ENCODE data around the gene GPC6.
A peak's percentile ranks its signal among the peaks of the same experiment; 100 is the strongest.

Gene GPC6

DNA sequence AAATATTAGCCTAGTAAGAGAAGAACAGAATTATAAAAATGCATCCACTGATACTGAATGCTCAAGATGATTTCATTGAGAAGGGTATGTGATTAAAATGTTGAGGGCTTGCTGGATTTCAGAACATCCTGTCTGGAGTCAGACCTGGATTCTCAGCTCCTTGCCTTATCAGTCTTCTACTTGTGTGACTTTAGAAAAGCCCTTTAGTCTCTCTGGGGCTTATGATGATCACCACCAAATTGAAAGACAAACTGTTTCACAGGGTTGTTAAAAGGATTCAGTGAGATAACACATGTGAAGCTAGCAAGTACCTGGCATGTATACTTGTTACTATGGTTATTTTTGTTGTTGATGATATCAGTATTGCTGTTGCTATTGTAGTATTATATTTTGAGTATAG lies 118.4 kb downstream of the GPC6 start:
- peak; percentile 94 for DNase-seq
- no peak overlapping the region for H3K4me2 ChIP-seq (ENCODE audit: low read length)
- no peak overlapping the region for H3K23ac ChIP-seq (ENCODE audit: low read length)
- no peak overlapping the region for H4K8ac ChIP-seq (ENCODE audit: low read depth, low read length)
- H3K18ac ChIP-seq (ENCODE audit: low read length) = no peak overlapping the region
- no peak overlapping the region for H2AK5ac ChIP-seq (ENCODE audit: low read length)
- no peak overlapping the region for H4K5ac ChIP-seq (ENCODE audit: low read length)
- H3K36me3 ChIP-seq (ENCODE audit: control insufficient read depth, insufficient read depth, low read length) = no peaks in the 10 kb centered on the region
- no peaks in the 10 kb centered on the region for H3K27me3 ChIP-seq (ENCODE audit: insufficient read depth, low read length, poor library complexity)
- no peak overlapping the region for H2BK120ac ChIP-seq (ENCODE audit: low read depth, low read length)
- H3K27ac ChIP-seq (ENCODE audit: low read depth, low read length) = no peak overlapping the region
- no peak overlapping the region for H3K56ac ChIP-seq (ENCODE audit: low read length)
- H2BK5ac ChIP-seq (ENCODE audit: low read length) = no peak overlapping the region
- no peak overlapping the region for H3K9ac ChIP-seq (ENCODE audit: low read length)
- H2BK15ac ChIP-seq (replicated peaks; ENCODE audit: low read depth) = no peak overlapping the region
- H3K79me2 ChIP-seq (ENCODE audit: control insufficient read depth, insufficient read depth, low read length) = peaks cover 12% of the 10 kb centered on the region
- H3K4ac ChIP-seq (ENCODE audit: low read depth, low read length) = no peak overlapping the region
- peaks cover 11% of the 10 kb centered on the region for H3K4me1 ChIP-seq (ENCODE audit: control insufficient read depth, low read depth, low read length)
- no peak overlapping the region for H3K4me3 ChIP-seq (ENCODE audit: low read length)
- H3K79me1 ChIP-seq (ENCODE audit: low read length) = peaks cover 12% of the 10 kb centered on the region

DNA sequence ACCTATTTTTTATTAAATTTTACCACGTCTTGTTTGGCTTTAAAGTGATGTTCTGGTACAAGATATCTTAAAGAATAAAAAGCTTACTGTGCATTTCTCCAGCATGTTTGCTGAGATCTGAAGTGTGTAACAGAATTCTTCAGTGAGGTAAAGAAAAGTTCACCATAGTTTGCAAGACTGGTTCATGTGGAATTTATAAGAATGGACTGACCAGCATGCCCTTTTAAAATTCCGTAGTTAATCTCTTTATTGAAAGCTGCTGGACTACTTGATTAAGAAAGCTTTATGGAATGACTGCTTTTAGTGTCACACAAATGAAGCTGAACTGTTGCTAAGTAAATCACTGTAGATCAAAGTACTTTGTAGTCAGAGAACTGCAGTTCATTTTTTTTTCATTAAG lies 119.2 kb downstream of the GPC6 start:
- no peak overlapping the region for H4K8ac ChIP-seq (ENCODE audit: low read depth, low read length)
- no peaks in the 10 kb centered on the region for H3K27me3 ChIP-seq (ENCODE audit: insufficient read depth, low read length, poor library complexity)
- no peak overlapping the region for H2BK5ac ChIP-seq (ENCODE audit: low read length)
- no peak overlapping the region for H3K4me2 ChIP-seq (ENCODE audit: low read length)
- no peak overlapping the region for H3K4me3 ChIP-seq (ENCODE audit: low read length)
- H3K36me3 ChIP-seq (ENCODE audit: control insufficient read depth, insufficient read depth, low read length) = no peaks in the 10 kb centered on the region
- no peak overlapping the region for H4K5ac ChIP-seq (ENCODE audit: low read length)
- H3K18ac ChIP-seq (ENCODE audit: low read length) = no peak overlapping the region
- H3K56ac ChIP-seq (ENCODE audit: low read length) = no peak overlapping the region
- H3K4ac ChIP-seq (ENCODE audit: low read depth, low read length) = no peak overlapping the region
- H3K23ac ChIP-seq (ENCODE audit: low read length) = no peak overlapping the region
- no peak for DNase-seq
- no peak overlapping the region for H2BK120ac ChIP-seq (ENCODE audit: low read depth, low read length)
- H3K9ac ChIP-seq (ENCODE audit: low read length) = no peak overlapping the region
- H3K79me1 ChIP-seq (ENCODE audit: low read length) = peaks cover 10% of the 10 kb centered on the region
- H3K27ac ChIP-seq (ENCODE audit: low read depth, low read length) = no peak overlapping the region
- no CpG with 5 or more reads among the region's 2 CpGs for WGBS (ENCODE audit: extremely low coverage, insufficient coverage, low lambda C conversion rate)
- H3K4me1 ChIP-seq (ENCODE audit: control insufficient read depth, low read depth, low read length) = peaks cover 11% of the 10 kb centered on the region
- H2BK15ac ChIP-seq (replicated peaks; ENCODE audit: low read depth) = no peak overlapping the region
- H2AK5ac ChIP-seq (ENCODE audit: low read length) = no peak overlapping the region
- peaks cover 10% of the 10 kb centered on the region for H3K79me2 ChIP-seq (ENCODE audit: control insufficient read depth, insufficient read depth, low read length)

DNA sequence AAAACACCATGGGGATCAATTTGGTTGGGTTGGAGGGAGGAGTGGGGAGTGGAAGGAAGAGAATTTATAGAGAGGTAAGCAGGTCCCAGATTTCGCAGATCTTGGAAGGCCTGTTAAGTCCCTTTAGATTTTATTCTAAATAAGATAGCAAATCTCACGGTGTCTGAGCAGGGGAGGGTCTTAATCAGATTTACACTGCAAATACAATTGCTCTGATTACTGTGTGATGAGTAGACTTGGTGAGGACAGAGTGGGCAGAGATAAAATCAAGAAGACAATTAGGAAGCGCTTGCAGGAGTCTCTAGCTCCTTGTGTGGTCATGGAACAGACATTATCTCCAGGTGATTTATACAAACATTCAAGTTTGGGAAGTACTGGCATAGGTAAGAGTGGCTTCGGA lies 126.0 kb downstream of the GPC6 start:
- H3K36me3 ChIP-seq (ENCODE audit: control insufficient read depth, insufficient read depth, low read length) = no peaks in the 10 kb centered on the region
- peaks cover 15% of the 10 kb centered on the region for H3K79me1 ChIP-seq (ENCODE audit: low read length)
- H3K4me1 ChIP-seq (ENCODE audit: control insufficient read depth, low read depth, low read length) = peaks cover 9% of the 10 kb centered on the region
- H3K27ac ChIP-seq (ENCODE audit: low read depth, low read length) = no peak overlapping the region
- peak; percentile 83 for DNase-seq
- no peak overlapping the region for H3K56ac ChIP-seq (ENCODE audit: low read length)
- H2BK120ac ChIP-seq (ENCODE audit: low read depth, low read length) = no peak overlapping the region
- no peak overlapping the region for H3K18ac ChIP-seq (ENCODE audit: low read length)
- H2BK15ac ChIP-seq (replicated peaks; ENCODE audit: low read depth) = no peak overlapping the region
- H3K4ac ChIP-seq (ENCODE audit: low read depth, low read length) = no peak overlapping the region
- no peak overlapping the region for H4K5ac ChIP-seq (ENCODE audit: low read length)
- no peak overlapping the region for H4K8ac ChIP-seq (ENCODE audit: low read depth, low read length)
- peaks cover 14% of the 10 kb centered on the region for H3K79me2 ChIP-seq (ENCODE audit: control insufficient read depth, insufficient read depth, low read length)
- H3K4me2 ChIP-seq (ENCODE audit: low read length) = no peak overlapping the region
- H3K27me3 ChIP-seq (ENCODE audit: insufficient read depth, low read length, poor library complexity) = no peaks in the 10 kb centered on the region
- no peak overlapping the region for H2BK5ac ChIP-seq (ENCODE audit: low read length)
- WGBS (ENCODE audit: extremely low coverage, insufficient coverage, low lambda C conversion rate) = no CpG with 5 or more reads among the region's 4 CpGs
- H3K23ac ChIP-seq (ENCODE audit: low read length) = no peak overlapping the region
- no peak overlapping the region for H3K4me3 ChIP-seq (ENCODE audit: low read length)
- H2AK5ac ChIP-seq (ENCODE audit: low read length) = no peak overlapping the region
- no peak overlapping the region for H3K9ac ChIP-seq (ENCODE audit: low read length)

DNA sequence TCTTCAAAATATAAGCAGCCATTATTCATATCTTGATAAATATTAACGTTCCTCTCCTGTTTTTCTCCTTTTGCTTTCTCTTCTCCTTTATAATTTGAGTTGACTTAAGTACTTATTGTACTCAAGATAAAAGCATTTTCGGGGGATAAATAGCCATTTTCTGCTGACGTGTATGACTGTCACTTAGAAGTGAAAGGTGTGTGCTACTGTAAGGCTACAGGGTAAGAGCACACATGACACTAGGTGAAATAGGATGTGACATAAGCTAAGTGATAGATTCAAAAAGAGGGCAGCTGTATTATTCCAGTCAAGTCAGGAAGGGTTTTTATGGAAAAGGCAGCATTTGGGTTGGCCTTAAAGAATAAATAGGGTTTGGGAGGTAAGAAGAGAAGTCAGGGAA lies 128.5 kb downstream of the GPC6 start:
- peaks cover 15% of the 10 kb centered on the region for H3K79me1 ChIP-seq (ENCODE audit: low read length)
- H3K4ac ChIP-seq (ENCODE audit: low read depth, low read length) = no peak overlapping the region
- H2BK120ac ChIP-seq (ENCODE audit: low read depth, low read length) = no peak overlapping the region
- no peak overlapping the region for H2BK15ac ChIP-seq (replicated peaks; ENCODE audit: low read depth)
- H3K18ac ChIP-seq (ENCODE audit: low read length) = no peak overlapping the region
- no peak overlapping the region for H3K4me3 ChIP-seq (ENCODE audit: low read length)
- peaks cover 9% of the 10 kb centered on the region for H3K4me1 ChIP-seq (ENCODE audit: control insufficient read depth, low read depth, low read length)
- no peak overlapping the region for H2AK5ac ChIP-seq (ENCODE audit: low read length)
- H3K36me3 ChIP-seq (ENCODE audit: control insufficient read depth, insufficient read depth, low read length) = no peaks in the 10 kb centered on the region
- no peak for DNase-seq
- no peak overlapping the region for H3K23ac ChIP-seq (ENCODE audit: low read length)
- no peak overlapping the region for H3K9ac ChIP-seq (ENCODE audit: low read length)
- no CpG with 5 or more reads among the region's 3 CpGs for WGBS (ENCODE audit: extremely low coverage, insufficient coverage, low lambda C conversion rate)
- H2BK5ac ChIP-seq (ENCODE audit: low read length) = no peak overlapping the region
- peaks cover 15% of the 10 kb centered on the region for H3K79me2 ChIP-seq (ENCODE audit: control insufficient read depth, insufficient read depth, low read length)
- H4K8ac ChIP-seq (ENCODE audit: low read depth, low read length) = no peak overlapping the region
- no peak overlapping the region for H3K4me2 ChIP-seq (ENCODE audit: low read length)
- H3K27me3 ChIP-seq (ENCODE audit: insufficient read depth, low read length, poor library complexity) = no peaks in the 10 kb centered on the region
- no peak overlapping the region for H4K5ac ChIP-seq (ENCODE audit: low read length)
- no peak overlapping the region for H3K27ac ChIP-seq (ENCODE audit: low read depth, low read length)
- no peak overlapping the region for H3K56ac ChIP-seq (ENCODE audit: low read length)

DNA sequence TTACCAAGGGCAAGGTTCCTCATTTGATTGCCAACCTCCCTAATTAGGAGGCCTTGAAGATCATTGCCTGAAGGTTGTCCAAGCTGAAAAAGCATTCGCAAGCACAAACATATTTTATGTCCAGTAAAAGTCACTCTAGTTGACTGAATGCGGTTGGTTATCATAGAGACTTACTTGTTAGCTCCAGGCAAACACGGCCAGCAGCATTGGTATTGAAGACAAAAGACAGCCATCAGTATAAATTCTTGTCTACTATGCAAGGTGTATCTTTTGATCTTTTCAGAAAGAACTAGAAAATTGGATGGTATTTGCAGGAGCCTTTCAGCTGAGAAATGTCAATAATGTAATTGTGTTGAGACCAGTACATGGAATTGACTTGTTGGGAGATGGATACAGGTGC lies 129.9 kb downstream of the GPC6 start:
- H3K9ac ChIP-seq (ENCODE audit: low read length) = no peak overlapping the region
- H4K8ac ChIP-seq (ENCODE audit: low read depth, low read length) = no peak overlapping the region
- H2BK15ac ChIP-seq (replicated peaks; ENCODE audit: low read depth) = no peak overlapping the region
- H3K18ac ChIP-seq (ENCODE audit: low read length) = no peak overlapping the region
- H3K4ac ChIP-seq (ENCODE audit: low read depth, low read length) = no peak overlapping the region
- no peak overlapping the region for H2BK5ac ChIP-seq (ENCODE audit: low read length)
- no peak overlapping the region for H3K56ac ChIP-seq (ENCODE audit: low read length)
- H3K27me3 ChIP-seq (ENCODE audit: insufficient read depth, low read length, poor library complexity) = no peaks in the 10 kb centered on the region
- H4K5ac ChIP-seq (ENCODE audit: low read length) = no peak overlapping the region
- no peak overlapping the region for H3K4me3 ChIP-seq (ENCODE audit: low read length)
- H3K4me1 ChIP-seq (ENCODE audit: control insufficient read depth, low read depth, low read length) = peaks cover 9% of the 10 kb centered on the region
- H3K4me2 ChIP-seq (ENCODE audit: low read length) = no peak overlapping the region
- H3K23ac ChIP-seq (ENCODE audit: low read length) = no peak overlapping the region
- H3K79me2 ChIP-seq (ENCODE audit: control insufficient read depth, insufficient read depth, low read length) = peaks cover 17% of the 10 kb centered on the region
- H3K27ac ChIP-seq (ENCODE audit: low read depth, low read length) = no peak overlapping the region
- H3K36me3 ChIP-seq (ENCODE audit: control insufficient read depth, insufficient read depth, low read length) = no peaks in the 10 kb centered on the region
- DNase-seq = no peak
- WGBS (ENCODE audit: extremely low coverage, insufficient coverage, low lambda C conversion rate) = no CpG with 5 or more reads among the region's 3 CpGs
- H2BK120ac ChIP-seq (ENCODE audit: low read depth, low read length) = no peak overlapping the region
- peaks cover 19% of the 10 kb centered on the region for H3K79me1 ChIP-seq (ENCODE audit: low read length)
- H2AK5ac ChIP-seq (ENCODE audit: low read length) = no peak overlapping the region

DNA sequence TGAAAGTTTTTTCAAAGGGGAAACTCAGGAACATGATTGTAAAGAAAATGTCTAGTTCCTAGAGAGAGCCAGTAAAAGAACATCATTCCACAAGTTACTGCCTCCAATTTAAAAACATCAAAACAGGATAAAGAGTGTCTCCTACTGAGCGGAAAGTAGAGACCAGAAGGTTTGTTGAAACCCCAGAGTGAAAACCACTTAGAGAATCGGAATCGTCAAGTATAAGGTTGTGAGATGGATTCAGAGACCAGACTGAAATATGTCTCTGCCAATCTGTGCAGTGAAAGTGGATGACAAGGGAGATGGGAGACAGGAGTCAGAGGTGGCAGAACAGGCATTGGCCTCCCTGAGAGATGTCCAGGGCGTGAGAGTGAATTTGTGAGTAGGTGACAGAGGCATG lies 133.4 kb downstream of the GPC6 start:
- Histone ChIP-seq H3K9ac (ENCODE audit: low read length) (no peak overlapping the region), H3K79me2 (ENCODE audit: control insufficient read depth, insufficient read depth, low read length) (peaks cover 15% of the 10 kb centered on the region), H3K18ac (ENCODE audit: low read length) (no peak overlapping the region), H2BK5ac (ENCODE audit: low read length) (no peak overlapping the region), H3K4ac (ENCODE audit: low read depth, low read length) (no peak overlapping the region), H4K8ac (ENCODE audit: low read depth, low read length) (no peak overlapping the region), H3K23ac (ENCODE audit: low read length) (no peak overlapping the region), H3K27ac (ENCODE audit: low read depth, low read length) (no peak overlapping the region), H2BK120ac (ENCODE audit: low read depth, low read length) (no peak overlapping the region), H2BK15ac (replicated peaks; ENCODE audit: low read depth) (no peak overlapping the region), H2AK5ac (ENCODE audit: low read length) (no peak overlapping the region), H4K5ac (ENCODE audit: low read length) (no peak overlapping the region), H3K79me1 (ENCODE audit: low read length) (peaks cover 18% of the 10 kb centered on the region), H3K4me1 (ENCODE audit: control insufficient read depth, low read depth, low read length) (peaks cover 4% of the 10 kb centered on the region), H3K27me3 (ENCODE audit: insufficient read depth, low read length, poor library complexity) (no peaks in the 10 kb centered on the region), H3K4me3 (ENCODE audit: low read length) (no peak overlapping the region), H3K56ac (ENCODE audit: low read length) (no peak overlapping the region), H3K4me2 (ENCODE audit: low read length) (no peak overlapping the region), H3K36me3 (ENCODE audit: control insufficient read depth, insufficient read depth, low read length) (no peaks in the 10 kb centered on the region)
- no CpG with 5 or more reads among the region's 4 CpGs for WGBS (ENCODE audit: extremely low coverage, insufficient coverage, low lambda C conversion rate)
- no peak for DNase-seq

All from mesendoderm (in vitro differentiated cells).